AG04449 (cell line): ENCODE measurements around the gene EDA.

Experiments
- CTCF ChIA-PET: fragments of 350-600 bp; formaldehyde crosslinking; extraction: SDS; loops from one replicate; lab custom pipeline; 2021; ENCODE audit warnings: antibody characterized with exemption; lab: Yijun Ruan, JAX
- POLR2A ChIA-PET: fragments of 400-600, 350-600 bp; formaldehyde crosslinking; extraction: SDS; loops from one replicate; lab custom pipeline; 2020; ENCODE audit warnings: antibody characterized with exemption, inconsistent platforms; lab: Yijun Ruan, JAX
- DNase-seq: peaks from one replicate; pipeline ENCODE4 v3.0.0-alpha.2; 2010; ENCODE audit warnings: low read depth, low spot score
- H3K4me3 ChIP-seq: 2 replicates; pipeline ENCODE4 v1.5.1; 2011; ENCODE audit warnings: low read depth, mild to moderate bottlenecking, control low read depth, low read length
- CTCF ChIP-seq: IDR thresholded peaks from one replicate; pipeline ENCODE4 v1.5.1; 2011; ENCODE audit warnings: mild to moderate bottlenecking, moderate library complexity, low read length, control low read depth, inconsistent platforms; ENCODE audit not compliant: insufficient read depth; ENCODE audit errors: missing control alignments

Gene EDA

GRCh38 chrX:70082723-70083122 is 466.8 kb downstream of the EDA start:
- DNase-seq: no peak
- ChIA-PET POLR2A (no interaction called here), CTCF (interaction anchor here (2.9 kb wide), 1 partner anchor 15 kb away, joined by 12 read pairs; no protein-coding TSS in a partner anchor)
- H3K4me3 ChIP-seq: no peak overlapping the region
- no peak for TF ChIP-seq CTCF

- TF ChIP-seq CTCF: no peak
- DNase-seq: no peak
- POLR2A ChIA-PET: no interaction called here
- no peak overlapping the region for H3K4me3 ChIP-seq
- CTCF ChIA-PET: interaction anchor here (2.9 kb wide), 1 partner anchor 13 kb away, joined by 12 read pairs; no protein-coding TSS in a partner anchor
Observed at GRCh38 chrX:70084592-70085240, 468.8 kb downstream of the EDA start.

- DNase-seq: no peak
- POLR2A ChIA-PET: no interaction called here
- no peak overlapping the region for H3K4me3 ChIP-seq
- no peak for TF ChIP-seq CTCF
- CTCF ChIA-PET: interaction anchor here (1.4 to 1.5 kb wide), 2 partner anchors 8 to 58 kb away, joined by 4 to 5 read pairs; no protein-coding TSS in a partner anchor
Observed at GRCh38 chrX:70087857-70088630, 472.1 kb downstream of the EDA start.

GRCh38 chrX:70088751-70089150 is 472.8 kb downstream of the EDA start:
- POLR2A ChIA-PET: no interaction called here
- H3K4me3 ChIP-seq: no peak overlapping the region
- TF ChIP-seq CTCF: no peak
- DNase-seq: no peak
- CTCF ChIA-PET: interaction anchor here (0.9 to 1.5 kb wide), 2 partner anchors 9 to 59 kb away, joined by 3 to 4 read pairs; no protein-coding TSS in a partner anchor
